Measurements from ENCODE around the gene SLC9A4.

The SLC9A4 gene, protein sequence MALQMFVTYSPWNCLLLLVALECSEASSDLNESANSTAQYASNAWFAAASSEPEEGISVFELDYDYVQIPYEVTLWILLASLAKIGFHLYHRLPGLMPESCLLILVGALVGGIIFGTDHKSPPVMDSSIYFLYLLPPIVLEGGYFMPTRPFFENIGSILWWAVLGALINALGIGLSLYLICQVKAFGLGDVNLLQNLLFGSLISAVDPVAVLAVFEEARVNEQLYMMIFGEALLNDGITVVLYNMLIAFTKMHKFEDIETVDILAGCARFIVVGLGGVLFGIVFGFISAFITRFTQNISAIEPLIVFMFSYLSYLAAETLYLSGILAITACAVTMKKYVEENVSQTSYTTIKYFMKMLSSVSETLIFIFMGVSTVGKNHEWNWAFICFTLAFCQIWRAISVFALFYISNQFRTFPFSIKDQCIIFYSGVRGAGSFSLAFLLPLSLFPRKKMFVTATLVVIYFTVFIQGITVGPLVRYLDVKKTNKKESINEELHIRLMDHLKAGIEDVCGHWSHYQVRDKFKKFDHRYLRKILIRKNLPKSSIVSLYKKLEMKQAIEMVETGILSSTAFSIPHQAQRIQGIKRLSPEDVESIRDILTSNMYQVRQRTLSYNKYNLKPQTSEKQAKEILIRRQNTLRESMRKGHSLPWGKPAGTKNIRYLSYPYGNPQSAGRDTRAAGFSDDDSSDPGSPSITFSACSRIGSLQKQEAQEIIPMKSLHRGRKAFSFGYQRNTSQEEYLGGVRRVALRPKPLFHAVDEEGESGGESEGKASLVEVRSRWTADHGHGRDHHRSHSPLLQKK

DNA sequence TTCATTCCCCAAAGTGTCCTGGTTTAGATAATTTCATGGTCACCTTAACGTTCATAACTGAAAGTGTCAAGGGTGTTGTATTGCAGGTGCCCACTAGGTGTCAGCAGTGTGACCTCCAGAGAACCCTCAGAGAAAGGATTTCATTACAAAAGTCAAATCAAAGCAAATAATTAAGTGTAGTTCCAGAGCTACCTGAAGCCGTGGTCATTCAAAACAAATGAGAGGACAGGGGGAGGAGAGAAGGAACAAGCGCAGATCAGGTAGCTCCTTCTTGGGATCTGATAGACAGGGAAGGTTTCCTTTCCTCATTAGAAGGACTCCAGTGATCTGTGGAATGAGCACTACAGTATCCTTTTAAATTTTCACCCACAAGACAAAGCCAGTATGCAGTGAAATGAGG, at the start of gene SLC9A4:
TSS of gene SLC9A4 (plus strand) at position 207 of the 400 bp plus-strand sequence. CDS start 534 bp downstream, outside the sequence.
- DNase-seq (ENCODE audit: low read depth in 3 of 3): peak; percentile 13 to 50 (median 40)

DNA sequence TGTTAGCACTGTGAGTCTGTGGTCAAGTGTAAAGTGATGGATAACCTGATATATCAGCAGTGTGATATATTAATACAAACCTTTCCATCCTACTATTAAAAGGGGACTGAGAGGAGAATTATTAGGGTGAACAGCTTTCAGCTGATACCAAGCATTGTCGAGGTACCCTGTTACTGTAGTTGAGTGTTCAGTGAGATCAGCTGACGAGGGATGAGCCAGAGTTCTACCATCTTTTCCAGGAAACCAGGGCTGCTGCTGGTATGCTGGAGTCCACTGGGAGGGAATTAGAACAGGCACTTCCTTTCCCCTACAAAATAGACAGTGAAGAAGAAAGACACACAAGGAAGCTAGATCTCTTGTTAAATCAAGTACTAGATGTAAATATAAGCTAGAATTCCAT, 49.7 kb upstream of the SLC9A4 start:
- no peak for DNase-seq (ENCODE audit: low read depth in 3 of 3)

DNA sequence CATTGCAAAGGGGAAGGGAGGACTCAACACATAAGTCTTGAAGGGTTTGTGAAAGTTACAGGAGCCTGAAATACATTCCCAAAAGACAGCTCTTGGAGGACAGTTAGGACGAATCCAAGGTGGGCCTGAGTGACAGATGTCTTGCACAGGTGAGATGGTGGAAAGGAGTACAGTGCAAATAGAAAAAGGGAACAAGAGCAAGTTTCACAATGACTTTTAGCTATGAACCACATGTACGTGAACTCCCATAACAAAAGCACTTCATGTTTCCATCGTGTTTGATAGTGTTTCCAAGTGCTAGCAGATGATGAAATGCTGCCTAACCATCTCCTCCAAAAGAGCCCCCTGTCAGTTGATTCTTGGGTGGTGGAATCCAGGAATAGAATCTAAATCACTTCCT, 48.3 kb upstream of the SLC9A4 start:
- DNase-seq (ENCODE audit: low read depth in 3 of 3): no peak

DNA sequence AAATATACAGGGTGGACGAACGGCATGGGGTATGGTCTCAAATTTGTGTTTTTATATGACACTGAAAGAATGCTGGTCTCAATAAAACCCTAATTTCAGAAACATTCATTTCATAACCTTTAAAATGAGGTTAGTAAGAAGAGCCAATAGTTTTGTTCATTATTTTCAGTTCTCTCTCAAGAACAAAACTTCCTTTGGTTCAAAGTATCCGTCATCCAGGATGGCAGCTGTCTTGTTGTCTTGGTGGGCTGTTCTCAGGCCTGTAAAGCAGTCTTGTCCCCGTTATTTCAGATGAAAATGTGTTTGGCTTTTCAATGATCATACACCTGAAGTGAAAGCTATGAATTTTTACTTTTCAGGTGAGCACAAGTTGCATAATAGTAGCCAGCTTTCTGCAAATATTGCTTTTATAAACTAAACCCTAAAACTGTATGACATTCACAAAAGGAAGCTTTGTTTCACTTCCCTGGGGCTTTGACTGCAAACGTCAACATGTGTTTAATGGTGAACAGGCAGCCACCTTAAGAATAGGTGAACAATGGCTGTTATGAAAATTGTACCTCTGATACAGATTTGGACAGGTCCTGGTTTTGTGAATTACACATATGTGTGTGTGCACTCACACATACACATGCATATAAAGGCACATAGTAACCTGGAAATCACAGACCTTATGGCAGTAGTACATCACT, 47.4 kb upstream of the SLC9A4 start:
- no peak for DNase-seq (ENCODE audit: low read depth in 3 of 3)

DNA sequence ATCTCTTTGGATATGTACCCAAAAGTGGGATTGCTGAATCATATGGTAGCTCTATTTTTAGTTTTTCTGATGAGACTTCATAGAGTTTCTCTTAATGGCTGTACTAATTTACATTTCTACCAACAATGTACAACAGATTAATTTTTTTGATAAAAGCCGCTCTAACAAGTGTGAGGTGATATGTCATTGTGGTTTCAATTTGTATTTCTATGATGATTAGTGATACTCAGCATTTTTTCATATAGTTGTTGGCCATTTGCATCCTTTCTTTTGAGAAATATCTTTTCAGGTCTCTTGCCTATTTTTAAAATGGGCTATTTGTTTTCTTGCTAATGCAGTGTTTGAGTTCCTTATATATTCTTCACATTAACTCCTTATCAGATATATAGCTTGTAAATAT, 45.8 kb upstream of the SLC9A4 start:
- DNase-seq (ENCODE audit: low read depth in 3 of 3): no peak

DNA sequence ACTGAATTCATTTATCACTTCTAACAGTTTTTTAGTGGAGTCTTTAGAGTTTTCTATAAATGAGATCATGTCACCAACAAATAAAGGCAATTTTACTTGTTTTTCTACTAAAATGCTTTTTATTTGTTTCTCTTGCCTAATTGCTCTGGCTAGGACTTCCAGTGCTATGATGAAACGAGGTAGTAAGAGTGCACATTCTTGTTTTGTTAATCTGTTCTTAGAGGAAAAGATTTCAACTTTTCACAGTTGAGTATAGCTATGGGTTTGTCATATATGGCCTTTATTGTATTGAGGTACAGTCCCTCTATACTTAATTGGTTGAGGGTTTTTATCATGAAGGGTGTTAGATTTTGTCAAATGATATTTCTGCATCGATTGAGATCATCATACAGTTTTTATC, 44.5 kb upstream of the SLC9A4 start:
- no peak for DNase-seq (ENCODE audit: low read depth in 3 of 3)

DNA sequence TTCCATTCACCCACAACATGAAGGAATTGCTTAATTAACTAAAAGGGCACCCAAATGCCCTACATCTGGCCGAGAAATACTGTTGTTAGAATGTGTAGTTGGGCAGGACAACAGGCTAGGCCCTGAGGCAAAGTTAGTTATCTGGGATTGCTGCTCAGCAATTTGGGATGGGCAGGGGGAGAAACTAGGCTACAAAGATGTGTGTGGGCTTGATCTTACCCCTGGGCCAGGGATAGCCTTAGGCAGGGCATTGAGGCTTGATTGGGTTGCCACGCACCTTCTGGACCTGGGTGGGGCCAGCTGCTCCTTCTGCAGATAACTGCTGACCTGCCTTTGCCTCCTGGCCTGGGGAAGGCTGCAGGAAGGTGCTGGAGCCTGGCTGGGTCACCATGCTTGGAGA, 40.6 kb upstream of the SLC9A4 start:
- no peak for DNase-seq (ENCODE audit: low read depth in 3 of 3)

DNA sequence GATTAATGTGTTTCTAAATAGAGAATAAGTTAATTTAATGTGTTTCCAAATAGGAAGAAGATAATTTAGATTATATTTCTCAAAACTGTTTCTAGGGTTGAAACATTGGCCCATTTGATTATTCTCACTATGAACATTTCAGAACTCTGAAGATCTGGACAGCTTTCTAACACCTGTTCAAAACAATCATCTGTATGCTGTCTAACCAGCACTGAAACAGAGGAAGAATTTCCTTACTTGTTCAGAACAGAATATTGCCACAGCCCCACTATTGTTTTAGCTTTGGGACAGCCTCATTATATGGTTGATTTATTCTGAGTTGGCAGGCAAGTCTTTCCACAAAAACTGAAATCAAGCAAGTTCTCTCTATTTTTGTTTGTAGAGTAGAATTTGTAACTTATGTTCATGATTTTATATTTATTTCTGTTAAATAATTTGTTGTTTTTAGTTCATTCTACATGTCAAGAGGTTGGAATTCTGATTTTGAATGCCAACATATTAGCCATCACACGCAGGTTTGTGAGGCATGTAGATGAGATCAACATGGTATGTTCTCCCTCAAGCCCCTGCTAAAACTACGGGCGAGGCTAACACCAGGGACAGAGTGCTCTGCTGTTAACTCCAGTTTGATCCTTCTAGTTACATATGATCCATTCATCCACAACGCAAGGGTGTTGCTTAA, 38.9 kb upstream of the SLC9A4 start:
- DNase-seq (ENCODE audit: low read depth in 3 of 3): no peak

DNA sequence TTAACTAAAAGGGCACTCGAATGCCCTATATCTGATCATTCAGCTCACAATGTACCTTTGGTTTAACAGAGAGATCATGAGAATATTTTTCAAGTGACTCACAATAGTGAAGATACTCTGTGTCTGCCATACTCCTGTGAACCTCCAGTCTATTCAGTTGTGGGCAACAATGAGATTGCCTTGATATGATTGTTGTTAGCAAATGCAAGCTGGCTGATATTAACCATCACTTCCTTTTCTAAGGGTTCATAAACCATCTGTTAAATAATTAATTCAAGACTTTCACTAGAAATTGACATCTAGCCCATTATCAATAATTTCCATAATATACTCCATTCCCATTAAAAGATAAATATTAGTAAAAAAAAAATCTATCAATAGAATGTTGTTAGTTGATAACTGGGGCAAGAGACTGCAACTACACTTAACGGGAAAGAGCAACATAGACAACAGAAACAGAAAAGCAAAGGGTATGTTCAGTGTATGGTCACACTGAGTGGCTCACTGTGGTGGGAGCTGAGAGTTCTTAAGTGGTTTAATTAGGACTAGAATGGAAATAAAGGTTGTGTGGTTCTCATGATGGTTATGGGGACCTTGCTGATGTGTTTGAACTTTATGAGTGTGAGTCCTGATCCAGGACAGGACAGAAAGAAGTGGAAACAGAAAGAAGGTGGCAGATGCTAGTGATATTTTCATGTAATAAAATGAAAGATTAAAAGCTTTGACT, 38.2 kb upstream of the SLC9A4 start:
- no peak for DNase-seq (ENCODE audit: low read depth in 3 of 3)

DNA sequence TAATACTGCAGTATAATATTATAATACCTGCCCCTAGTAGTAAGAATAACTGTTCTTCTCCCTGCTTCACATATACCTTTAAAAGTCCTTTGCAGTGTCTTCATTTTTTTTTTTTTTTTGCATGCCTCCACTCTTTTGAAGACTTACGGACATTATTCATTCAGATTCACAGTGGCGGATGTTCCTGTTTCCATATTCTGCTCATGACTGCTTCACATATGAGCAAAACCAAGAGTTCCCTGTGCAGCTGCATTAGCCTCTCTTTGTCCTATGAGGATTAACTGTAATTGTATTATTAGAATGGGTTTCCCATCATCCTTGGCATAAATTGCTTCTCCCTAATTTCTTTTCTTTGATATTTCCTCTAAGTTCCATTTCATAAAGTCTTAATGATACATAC, 37.3 kb upstream of the SLC9A4 start:
- DNase-seq (ENCODE audit: low read depth in 3 of 3): no peak

DNA sequence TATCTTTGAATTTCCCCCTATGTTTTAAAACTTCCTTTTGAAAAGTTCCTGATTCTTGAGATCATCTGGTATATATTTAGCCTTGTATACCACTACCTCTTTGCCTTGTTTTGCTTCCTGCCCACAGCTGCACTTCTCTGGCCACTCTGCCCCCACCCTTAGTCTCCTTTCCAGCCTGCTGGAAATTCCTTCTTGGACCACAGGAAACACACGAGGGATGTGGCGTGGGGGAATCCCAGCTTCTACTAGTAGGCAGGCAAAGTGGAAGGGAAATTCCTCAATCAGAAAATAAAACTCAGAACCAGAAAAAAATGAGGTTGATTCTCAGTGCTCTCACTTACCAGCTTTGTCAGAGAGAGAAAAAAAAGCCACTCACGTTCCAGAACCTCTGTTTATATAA, 36.7 kb upstream of the SLC9A4 start:
- no peak for DNase-seq (ENCODE audit: low read depth in 3 of 3)

DNA sequence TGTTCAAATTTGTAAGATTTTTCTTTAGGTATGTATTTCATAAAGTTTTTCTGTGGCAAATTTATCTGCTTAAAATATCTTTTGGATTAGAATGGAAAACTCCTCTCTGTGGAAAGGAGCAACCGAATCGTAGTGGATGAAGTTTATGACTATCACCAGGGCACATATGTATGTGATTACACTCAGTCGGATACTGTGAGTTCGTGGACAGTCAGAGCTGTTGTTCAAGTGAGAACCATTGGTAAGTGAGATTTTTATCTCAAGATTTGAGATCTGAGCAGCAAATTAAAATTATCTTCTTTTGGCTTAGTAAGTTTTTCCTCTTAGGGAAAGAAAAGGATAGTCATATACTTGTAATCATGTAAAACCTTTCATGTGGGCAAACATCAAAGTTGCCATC, 35.9 kb upstream of the SLC9A4 start:
- DNase-seq (ENCODE audit: low read depth in 3 of 3): no peak

DNA sequence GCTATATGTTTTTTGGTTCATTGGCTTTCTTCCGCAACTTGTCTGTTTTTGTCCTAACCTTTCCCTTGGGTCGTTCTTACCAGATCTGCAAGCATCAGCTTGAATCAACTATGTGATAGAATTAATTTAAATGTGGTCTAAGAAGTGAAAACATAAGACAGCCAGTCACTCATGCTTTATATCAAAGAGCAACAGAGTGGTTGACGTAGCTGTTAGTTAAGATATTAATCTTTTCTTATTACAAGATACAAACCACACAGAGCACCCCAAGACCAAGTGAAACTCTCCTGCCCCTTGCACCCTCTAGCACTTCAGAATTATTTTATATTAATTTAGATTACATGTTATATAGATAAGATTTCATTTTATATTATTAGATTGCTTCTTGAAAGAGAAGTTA, 34.9 kb upstream of the SLC9A4 start:
- DNase-seq (ENCODE audit: low read depth in 3 of 3): no peak

DNA sequence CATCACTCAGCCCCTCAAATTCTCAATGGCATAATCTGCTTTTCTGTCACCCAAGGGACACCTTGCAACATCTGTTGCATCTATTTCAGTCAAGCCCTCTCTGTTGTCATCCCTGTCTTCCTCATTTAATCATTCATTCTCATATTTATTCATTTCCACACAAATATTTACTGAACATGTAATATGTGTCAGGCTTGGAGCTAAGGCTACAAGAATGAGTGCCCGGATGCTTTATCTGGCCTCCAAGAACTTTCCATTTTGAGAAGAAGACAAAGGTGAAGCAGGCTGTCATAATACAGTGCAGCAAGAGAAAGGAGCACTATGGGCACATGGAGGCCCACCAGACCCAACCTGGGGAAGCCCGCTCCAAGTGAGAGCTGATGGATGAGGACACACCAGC, 34.4 kb upstream of the SLC9A4 start:
- DNase-seq (ENCODE audit: low read depth in 3 of 3): no peak

DNA sequence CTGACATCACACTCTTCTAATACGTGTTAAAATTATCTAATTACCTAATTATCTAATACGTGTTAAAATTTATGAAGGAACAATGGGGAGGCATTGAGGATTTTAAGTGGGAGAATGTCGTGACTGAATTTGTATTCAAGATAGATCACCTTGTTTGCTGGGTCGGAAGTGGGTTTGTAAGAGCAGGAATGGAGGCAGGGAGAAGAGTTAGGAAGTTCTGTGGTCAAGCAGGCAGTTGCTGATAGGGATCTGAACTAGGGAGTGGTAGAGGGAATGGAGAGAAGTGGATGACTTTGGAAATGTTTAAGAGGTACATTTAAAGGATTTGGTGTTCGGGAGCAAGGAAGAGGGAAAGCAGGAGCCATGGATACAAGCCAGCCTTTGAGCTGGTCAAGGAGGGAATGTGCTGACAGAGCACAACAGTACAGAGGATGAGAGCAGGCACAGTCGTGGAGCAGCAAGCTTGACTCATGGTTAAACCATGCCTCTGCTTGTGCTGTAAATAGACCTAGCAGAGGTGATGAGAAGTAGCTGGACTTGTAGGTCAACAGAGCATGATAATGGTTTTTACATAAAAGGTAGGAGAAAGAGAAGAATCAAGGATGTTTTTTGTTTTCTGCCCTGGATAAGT, 33.8 kb upstream of the SLC9A4 start:
- DNase-seq (ENCODE audit: low read depth in 3 of 3): no peak

DNA sequence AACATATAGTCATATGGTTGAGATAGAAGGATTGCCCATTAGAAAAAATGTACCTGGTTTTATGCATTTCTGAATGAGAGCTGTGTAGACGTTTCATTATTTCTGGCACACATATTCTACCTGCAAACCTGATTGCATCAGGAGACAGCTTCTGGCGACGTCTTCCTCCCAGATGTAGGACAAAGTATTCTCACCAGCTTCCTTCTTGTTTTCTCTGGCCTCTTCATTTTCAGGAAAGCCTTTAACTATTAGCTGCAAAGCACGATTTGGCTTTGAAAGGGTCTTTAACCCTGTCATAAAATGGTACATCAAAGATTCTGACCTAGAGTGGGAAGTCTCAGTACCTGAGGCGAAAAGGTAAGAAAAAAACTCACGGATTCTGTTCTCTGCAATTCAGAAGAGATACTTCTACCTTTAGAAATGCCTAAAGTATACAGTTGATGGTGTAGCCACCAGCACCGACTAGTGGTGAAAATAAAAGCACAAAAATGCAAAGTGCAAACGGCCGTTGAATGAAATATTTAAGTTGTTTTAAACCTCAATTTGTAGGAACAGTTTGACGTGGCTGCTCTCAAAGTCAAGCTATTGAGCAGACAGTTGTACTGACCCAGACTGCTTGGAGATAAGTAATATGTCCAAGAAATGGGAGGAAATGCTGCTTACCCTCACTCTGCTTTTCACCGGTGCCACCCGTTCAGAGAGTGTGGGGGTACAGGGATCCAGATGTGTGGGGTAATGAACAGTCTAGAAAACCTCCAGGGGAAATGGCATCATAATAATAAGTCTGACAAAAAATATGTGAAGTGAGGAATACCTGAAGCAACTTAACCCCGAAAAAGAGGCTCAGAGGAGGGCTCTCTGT, 29.8 kb upstream of the SLC9A4 start:
- peak in 2 of 3 donors; percentile 15 to 26 for DNase-seq (ENCODE audit: low read depth in 3 of 3)

DNA sequence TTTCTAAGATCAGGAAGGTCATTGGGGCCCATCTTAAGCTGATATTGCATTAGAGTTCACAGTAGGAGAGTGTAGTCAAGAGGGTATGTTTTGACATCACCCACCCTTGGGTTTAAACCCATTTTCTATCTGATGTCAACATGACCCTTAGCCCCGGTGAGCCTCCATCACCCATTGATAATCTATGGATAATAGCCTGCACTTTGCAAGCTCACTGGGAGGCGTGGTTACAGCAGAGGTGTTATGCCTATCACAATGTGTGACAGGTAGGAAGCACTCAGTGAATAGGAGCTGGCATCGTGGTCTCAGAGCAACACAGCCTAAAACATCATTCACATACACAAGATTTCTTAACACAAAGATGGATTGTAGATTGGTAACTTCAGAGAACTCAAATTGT, 28.8 kb upstream of the SLC9A4 start:
- no peak for DNase-seq (ENCODE audit: low read depth in 3 of 3)

DNA sequence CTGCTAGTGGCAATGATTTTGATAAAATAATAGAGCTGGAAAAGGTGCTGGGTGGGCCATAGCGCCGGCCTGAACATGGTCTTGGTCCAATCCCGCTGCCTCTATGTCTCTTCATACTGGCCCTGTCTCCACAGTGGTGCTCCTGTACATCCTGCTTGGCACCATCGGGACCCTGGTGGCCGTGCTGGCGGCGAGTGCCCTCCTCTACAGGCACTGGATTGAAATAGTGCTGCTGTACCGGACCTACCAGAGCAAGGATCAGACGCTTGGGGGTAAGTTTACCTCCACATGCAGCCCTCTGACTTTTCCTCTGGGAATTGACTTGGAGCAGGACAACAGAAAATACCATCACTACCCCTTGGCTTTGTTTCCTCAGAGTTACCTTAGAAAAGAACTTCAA, 26.1 kb upstream of the SLC9A4 start:
- no peak for DNase-seq (ENCODE audit: low read depth in 3 of 3)

DNA sequence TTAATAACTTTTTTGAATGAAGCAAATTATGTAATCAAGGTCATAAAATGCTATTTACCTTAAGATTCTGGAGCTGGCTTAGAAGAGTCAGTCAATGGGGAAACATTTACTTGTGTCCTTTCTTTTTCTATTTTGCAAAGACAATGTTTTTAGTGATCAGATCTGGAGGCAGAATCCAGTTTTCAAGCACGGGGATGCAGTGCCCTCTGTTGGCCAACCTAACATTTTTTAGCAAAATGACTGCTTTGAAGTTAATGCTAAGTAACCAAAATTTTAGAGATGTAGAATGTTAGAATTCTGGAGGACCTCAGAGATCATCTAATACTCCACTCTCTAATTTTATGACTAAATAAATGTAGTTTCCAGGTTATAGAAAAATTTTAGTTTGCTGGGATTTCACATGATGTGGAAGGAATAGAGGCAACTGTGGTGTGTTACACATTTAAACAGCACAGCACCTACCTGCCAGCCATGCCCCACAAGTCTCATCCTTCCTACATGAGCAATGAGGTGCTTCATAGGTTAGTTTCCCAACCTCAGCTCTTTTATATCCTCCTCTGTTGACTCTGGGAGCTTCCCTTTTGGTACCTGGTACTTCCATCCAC, 23.6 kb upstream of the SLC9A4 start:
- DNase-seq (ENCODE audit: low read depth in 3 of 3): peak; percentile 26 to 52 (median 33)
